ENCODE data around the gene YWHAH.

The YWHAH gene

DNA sequence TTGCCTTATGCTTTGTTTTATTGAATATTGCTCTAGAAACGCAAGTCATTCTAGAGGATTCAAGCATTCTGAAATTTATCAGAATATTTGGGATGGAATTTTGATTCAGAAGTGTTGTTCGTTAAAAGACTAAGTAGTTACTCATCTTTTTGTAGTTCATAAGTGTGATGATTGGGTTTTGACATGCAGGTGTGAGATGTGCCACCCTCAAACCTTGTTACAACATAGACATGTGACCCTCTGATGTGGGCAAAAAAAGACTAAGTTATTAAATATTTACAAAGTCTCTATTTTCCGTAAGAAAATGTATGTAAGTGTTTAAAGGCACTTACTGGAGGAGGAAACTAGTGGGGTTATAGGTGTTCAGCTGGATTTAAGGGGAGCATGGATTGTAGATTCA, 8.9 kb downstream of the YWHAH start:
- no peaks in the 10 kb centered on the region for H3K27me3 ChIP-seq (ENCODE audit: insufficient read depth, poor library complexity, severe bottlenecking)
- peak in 1 of 2 experiments; percentile 27 for DNase-seq (ENCODE audit: low read depth in 1 of 2, low spot score in 1 of 2)
- H3K27ac ChIP-seq (replicated peaks) = no peak overlapping the region
- TF ChIP-seq GABPA (IDR thresholded peaks at IDR 0.05; ENCODE audit: low read depth) (no peak), POLR2AphosphoS5 (IDR thresholded peaks at IDR 0.05; ENCODE audit: low read depth) (no peak), SPI1 (IDR thresholded peaks at IDR 0.05; ENCODE audit: borderline replicate concordance, low read depth) (no peak)
- TF ChIP-seq, protein P1, sequence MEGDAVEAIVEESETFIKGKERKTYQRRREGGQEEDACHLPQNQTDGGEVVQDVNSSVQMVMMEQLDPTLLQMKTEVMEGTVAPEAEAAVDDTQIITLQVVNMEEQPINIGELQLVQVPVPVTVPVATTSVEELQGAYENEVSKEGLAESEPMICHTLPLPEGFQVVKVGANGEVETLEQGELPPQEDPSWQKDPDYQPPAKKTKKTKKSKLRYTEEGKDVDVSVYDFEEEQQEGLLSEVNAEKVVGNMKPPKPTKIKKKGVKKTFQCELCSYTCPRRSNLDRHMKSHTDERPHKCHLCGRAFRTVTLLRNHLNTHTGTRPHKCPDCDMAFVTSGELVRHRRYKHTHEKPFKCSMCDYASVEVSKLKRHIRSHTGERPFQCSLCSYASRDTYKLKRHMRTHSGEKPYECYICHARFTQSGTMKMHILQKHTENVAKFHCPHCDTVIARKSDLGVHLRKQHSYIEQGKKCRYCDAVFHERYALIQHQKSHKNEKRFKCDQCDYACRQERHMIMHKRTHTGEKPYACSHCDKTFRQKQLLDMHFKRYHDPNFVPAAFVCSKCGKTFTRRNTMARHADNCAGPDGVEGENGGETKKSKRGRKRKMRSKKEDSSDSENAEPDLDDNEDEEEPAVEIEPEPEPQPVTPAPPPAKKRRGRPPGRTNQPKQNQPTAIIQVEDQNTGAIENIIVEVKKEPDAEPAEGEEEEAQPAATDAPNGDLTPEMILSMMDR (IDR thresholded peaks at IDR 0.05; ENCODE audit: insufficient read depth, low read length) = no peak
- TF ChIP-seq, protein P2, sequence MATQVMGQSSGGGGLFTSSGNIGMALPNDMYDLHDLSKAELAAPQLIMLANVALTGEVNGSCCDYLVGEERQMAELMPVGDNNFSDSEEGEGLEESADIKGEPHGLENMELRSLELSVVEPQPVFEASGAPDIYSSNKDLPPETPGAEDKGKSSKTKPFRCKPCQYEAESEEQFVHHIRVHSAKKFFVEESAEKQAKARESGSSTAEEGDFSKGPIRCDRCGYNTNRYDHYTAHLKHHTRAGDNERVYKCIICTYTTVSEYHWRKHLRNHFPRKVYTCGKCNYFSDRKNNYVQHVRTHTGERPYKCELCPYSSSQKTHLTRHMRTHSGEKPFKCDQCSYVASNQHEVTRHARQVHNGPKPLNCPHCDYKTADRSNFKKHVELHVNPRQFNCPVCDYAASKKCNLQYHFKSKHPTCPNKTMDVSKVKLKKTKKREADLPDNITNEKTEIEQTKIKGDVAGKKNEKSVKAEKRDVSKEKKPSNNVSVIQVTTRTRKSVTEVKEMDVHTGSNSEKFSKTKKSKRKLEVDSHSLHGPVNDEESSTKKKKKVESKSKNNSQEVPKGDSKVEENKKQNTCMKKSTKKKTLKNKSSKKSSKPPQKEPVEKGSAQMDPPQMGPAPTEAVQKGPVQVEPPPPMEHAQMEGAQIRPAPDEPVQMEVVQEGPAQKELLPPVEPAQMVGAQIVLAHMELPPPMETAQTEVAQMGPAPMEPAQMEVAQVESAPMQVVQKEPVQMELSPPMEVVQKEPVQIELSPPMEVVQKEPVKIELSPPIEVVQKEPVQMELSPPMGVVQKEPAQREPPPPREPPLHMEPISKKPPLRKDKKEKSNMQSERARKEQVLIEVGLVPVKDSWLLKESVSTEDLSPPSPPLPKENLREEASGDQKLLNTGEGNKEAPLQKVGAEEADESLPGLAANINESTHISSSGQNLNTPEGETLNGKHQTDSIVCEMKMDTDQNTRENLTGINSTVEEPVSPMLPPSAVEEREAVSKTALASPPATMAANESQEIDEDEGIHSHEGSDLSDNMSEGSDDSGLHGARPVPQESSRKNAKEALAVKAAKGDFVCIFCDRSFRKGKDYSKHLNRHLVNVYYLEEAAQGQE (IDR thresholded peaks at IDR 0.05; ENCODE audit: insufficient replicate concordance, low read depth) = no peak
- H3K4me3 ChIP-seq (replicated peaks; ENCODE audit: insufficient read depth, low read length) = no peak overlapping the region

DNA sequence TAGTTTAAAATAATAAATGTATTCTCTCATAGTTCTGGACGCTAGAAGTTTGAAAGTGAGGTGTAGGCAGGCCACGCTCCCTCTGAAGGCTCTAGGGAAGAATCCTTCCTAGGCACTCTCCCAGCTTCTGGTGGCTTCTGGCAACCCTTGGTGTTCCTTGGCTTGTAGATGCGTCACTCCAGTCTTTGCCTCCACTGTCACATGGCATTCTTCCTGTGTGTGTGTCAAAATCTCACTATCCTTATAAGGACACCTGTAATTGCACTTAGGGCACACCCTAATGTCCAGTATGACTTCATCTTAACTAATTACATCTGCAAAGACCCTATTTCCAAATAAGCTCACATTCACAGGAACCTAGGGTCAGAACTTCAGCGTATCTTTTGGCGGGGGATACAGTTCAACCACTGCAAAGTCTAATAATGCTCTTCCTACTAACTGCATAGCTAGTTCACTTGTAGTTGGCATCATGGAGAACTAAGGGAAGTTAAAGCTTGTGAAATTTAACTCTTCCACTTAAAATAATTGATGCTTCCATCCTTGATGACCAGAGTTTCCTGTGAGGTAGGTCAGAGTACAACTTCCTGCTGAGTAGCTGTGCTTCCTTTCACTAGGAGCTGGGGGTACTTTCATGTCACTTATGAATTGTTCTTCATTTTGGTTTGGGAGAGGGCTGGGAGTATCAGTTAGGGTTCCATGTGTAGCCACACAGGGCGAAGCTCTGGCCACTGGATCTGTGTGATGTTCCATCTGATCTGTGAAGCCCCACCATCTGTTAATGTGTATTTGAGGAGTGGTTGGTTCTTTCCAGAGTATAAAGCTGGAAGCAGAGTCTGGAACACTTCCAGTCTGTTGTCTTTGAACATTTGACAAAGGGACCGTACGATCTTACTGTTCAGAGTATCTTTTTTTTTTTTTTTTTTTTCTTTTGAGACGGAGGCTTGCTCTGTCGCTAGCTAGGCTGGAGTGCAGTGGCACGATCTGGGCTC, 10.5 kb downstream of the YWHAH start:
- Histone ChIP-seq H3K27ac (replicated peaks) (no peak overlapping the region), H3K4me3 (replicated peaks; ENCODE audit: insufficient read depth, low read length) (no peak overlapping the region), H3K27me3 (ENCODE audit: insufficient read depth, poor library complexity, severe bottlenecking) (no peaks in the 10 kb centered on the region)
- peak in 1 of 2 experiments; percentile 20 for DNase-seq (ENCODE audit: low read depth in 1 of 2, low spot score in 1 of 2)
- TF ChIP-seq, protein P1 (IDR thresholded peaks at IDR 0.05; ENCODE audit: insufficient read depth, low read length) = no peak
- no peak for TF ChIP-seq GABPA (IDR thresholded peaks at IDR 0.05; ENCODE audit: low read depth)
- TF ChIP-seq POLR2AphosphoS5 (IDR thresholded peaks at IDR 0.05; ENCODE audit: low read depth) = no peak
- TF ChIP-seq SPI1 (IDR thresholded peaks at IDR 0.05; ENCODE audit: borderline replicate concordance, low read depth) = no peak
- TF ChIP-seq, protein P2 (IDR thresholded peaks at IDR 0.05; ENCODE audit: insufficient replicate concordance, low read depth) = no peak

DNA sequence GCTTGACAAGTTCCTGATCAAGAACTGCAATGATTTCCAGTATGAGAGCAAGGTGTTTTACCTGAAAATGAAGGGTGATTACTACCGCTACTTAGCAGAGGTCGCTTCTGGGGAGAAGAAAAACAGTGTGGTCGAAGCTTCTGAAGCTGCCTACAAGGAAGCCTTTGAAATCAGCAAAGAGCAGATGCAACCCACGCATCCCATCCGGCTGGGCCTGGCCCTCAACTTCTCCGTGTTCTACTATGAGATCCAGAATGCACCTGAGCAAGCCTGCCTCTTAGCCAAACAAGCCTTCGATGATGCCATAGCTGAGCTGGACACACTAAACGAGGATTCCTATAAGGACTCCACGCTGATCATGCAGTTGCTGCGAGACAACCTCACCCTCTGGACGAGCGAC, 12.0 kb downstream of the YWHAH start:
- H3K4me3 ChIP-seq (replicated peaks; ENCODE audit: insufficient read depth, low read length) = no peak overlapping the region
- TF ChIP-seq GABPA (IDR thresholded peaks at IDR 0.05; ENCODE audit: low read depth) = no peak
- TF ChIP-seq, protein P2 (IDR thresholded peaks at IDR 0.05; ENCODE audit: insufficient replicate concordance, low read depth) = no peak
- TF ChIP-seq, protein P1 (IDR thresholded peaks at IDR 0.05; ENCODE audit: insufficient read depth, low read length) = no peak
- no peak for TF ChIP-seq POLR2AphosphoS5 (IDR thresholded peaks at IDR 0.05; ENCODE audit: low read depth)
- TF ChIP-seq SPI1 (IDR thresholded peaks at IDR 0.05; ENCODE audit: borderline replicate concordance, low read depth) = no peak
- no peaks in the 10 kb centered on the region for H3K27me3 ChIP-seq (ENCODE audit: insufficient read depth, poor library complexity, severe bottlenecking)
- DNase-seq (ENCODE audit: low read depth in 1 of 2, low spot score in 1 of 2) = peak in 1 of 2 experiments; percentile 24
- no peak overlapping the region for H3K27ac ChIP-seq (replicated peaks)

Data from HL-60 (cell line).